Stimulated activated CD8-positive, alpha-beta memory T cell treated with anti-CD3 and anti-CD28 coated beads, Interleukin-12 subunit alpha, Interleukin-12 subunit beta, amount 100 ng/mL, for 24 hours (primary cell): Measurements from ENCODE around the gene OR51T1.
"Not testable (repeated sequence)": the region's sequence is repeated elsewhere in the genome, so short reads cannot be mapped to it uniquely, and the experiment has no call there.

ENCODE experiments used
- DNase-seq: peaks from one replicate; pipeline ENCODE4 v3.0.0-alpha.2; 2020; ENCODE audit errors: extremely low read depth

Gene OR51T1, protein sequence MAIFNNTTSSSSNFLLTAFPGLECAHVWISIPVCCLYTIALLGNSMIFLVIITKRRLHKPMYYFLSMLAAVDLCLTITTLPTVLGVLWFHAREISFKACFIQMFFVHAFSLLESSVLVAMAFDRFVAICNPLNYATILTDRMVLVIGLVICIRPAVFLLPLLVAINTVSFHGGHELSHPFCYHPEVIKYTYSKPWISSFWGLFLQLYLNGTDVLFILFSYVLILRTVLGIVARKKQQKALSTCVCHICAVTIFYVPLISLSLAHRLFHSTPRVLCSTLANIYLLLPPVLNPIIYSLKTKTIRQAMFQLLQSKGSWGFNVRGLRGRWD

DNA sequence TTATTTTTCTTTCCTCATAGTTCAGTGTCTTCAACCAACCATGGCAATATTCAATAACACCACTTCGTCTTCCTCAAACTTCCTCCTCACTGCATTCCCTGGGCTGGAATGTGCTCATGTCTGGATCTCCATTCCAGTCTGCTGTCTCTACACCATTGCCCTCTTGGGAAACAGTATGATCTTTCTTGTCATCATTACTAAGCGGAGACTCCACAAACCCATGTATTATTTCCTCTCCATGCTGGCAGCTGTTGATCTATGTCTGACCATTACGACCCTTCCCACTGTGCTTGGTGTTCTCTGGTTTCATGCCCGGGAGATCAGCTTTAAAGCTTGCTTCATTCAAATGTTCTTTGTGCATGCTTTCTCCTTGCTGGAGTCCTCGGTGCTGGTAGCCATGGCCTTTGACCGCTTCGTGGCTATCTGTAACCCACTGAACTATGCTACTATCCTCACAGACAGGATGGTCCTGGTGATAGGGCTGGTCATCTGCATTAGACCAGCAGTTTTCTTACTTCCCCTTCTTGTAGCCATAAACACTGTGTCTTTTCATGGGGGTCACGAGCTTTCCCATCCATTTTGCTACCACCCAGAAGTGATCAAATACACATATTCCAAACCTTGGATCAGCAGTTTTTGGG is at the start of gene OR51T1:
Gene OR51T1, plus strand, starts transcription at position 41 of the 641 bp plus-strand sequence. Its CDS starts 0 bp downstream, at position 41.
- DNase-seq, result no peak

DNA sequence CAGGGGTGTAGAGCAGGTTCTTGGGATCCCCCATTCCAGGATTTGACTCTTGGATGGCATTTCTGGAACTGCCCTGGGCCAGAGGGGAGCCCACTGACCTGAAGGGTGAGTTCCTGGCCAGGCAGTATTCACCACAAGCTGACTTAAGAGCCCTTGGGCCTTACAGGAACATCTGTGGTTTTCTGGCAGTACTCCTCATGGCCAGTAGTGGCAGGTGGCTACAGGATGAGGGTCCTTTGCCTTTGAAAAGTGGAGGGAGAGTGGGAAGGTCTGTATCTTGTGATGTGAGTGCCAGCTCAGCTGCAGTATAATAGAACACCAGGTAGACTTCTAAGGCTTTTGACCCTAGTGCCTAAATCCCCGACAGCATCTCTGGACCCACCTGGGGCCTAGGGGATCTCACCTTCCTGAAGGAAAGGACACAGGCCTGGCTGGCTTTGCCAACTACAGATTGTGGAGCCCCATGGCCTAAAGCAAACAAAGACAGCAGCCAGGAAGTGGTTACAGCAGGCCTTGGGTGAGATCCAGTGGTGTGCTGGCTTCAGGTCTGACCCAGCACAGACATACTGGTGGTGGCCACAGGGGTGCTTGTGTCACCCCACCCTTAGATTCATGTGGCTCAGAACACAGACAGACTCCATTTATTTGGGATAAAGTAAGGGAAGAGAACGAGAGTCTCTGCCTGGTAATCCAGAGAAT is 41.7 kb upstream of the OR51T1 start:
- DNase-seq, result no peak

DNA sequence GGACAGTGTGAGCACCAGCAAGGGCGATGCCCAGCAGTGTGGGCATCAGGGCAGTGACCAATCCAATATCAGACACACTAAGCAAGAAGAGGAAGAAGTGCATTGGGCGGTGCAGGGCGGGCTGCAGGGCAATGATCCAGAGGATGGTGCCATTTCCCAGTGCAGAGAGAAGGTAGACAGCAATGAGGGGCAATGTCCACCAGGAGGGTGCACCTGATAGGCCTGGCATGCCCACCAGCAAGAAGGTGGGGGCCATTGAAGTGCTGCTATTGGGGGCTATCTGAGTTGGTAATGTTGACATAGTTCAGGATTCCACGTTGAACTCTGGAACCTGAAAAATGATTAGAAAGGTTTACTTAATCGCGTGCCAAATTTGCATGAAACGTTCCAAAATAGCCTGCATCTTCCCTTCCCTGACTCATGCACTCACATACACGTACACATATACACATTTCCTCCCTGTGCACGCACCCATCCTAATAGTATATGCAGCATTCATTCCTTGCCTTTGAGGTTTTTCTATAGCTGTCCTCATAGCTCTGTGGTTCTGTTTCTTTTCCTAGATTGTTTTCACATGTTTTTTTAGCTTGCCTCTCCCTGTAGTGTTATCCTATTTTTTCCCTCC is 32.7 kb upstream of the OR51T1 start, which contains the start of gene OR51S1:
Gene OR51S1, minus strand, starts transcription at position 301 of the 625 bp plus-strand sequence. Its CDS starts 0 bp downstream, at position 301.
- no peak for DNase-seq

DNA sequence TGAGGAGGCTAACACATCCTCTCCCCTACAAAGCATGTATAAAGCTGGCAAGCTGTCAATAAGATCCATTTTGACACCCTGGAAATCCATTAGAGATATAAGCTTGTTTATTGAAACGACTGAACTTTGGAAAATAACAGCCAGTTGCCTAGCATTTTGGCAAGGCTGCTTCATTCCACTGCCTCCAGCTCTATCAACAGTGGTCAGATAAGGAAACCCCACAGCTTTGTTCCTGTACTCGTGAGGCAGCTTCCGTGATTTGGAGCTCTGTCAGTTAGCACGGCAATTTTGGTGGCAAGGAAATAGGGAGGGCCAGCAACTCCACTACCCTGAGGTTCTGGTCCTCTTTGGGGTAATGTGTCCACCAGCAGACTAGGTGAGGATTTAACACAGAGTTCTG is 30.7 kb upstream of the OR51T1 start:
- DNase-seq, result no peak

DNA sequence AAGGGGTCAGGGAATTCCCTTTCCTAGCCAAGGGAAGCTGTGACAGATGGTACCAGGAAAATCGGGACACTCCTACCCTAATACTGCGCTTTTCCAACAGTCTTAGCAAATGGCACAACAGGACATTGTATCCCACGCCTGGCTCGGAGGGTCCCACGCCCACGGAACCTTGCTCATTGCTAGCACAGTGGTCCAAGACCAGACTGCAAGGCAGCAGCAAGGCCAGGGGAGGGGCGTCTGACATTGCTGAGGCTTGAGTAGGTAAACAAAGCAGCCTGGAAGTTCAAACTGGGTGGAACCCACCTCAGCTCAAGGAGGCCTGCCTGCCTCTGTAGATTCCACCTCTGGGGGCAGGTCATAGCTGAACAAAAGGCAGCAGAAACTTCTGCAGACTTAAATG is 27.4 kb upstream of the OR51T1 start:
- DNase-seq, result not testable (repeated sequence)

DNA sequence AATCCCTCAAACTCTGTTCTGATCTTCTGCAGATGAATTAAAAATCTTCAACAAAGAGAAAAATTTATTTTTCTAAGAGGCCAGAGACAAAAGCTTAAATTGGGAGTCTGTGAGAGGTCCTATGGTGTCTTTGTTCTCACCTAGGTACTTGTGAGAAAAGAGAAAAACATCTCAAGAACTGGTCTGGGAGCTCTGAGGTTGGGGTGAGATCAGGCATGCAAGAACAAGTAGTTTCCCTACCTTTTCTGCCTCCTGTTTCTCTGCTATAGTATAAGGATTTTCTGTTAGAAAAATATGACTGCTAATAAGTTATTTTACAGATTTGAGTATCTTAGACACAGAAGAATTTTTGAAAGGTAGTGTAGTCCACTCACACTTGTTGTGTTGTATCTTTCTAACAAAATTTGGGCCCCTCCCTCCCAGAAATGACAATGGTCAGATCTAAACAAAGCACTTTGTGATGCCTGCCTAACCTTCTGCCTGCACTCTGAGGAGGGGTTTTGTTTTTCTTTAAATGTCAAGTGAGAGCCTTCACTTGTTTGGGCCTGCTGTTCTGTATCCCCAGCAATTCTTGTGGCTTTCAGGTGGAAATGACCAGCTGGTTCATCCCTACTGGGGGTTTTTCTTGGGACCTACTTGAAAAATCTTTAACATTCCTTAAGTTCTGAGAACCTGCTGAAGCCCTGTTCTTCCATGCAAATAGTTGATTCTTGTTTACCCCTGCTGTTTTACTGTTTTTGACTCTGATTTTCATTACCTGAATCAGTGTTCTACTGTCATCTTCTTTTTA is 19.1 kb upstream of the OR51T1 start:
- no peak for DNase-seq

DNA sequence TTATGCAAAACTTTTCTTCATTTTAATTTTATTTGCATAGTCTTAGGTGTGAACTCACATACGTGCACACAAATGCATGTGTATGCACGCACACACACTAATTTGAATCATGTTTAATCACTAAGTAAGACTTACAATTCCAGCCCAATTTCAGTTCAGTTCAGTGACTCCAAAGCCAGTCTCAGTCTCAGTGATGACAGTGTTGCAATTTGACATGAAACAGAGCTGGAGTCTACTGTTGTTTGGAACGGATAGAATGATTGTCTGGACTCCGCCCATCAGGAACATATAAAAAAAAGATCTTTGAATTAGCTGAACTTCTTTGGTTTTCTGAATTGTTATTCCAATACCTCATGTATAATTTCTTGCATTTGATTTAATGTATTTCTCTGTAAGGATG is 17.8 kb upstream of the OR51T1 start:
- no peak for DNase-seq

DNA sequence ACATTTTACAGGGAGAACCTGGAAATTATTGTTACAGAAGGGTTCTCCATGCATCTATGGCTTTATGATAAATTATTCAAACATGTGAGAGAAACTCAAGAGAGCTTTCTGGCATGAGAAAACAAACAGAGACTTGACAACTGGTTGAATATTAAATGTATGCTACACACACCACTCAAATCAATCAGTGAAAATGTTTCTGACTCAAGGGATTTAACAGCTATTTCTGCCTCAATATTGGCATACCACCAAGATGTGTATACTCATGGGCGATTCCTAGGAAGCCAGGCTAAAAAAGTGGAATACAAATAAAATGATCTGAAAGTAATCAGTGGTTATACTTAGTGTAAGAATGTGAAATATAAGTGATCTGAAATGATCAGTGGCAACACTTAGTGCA is 15.8 kb upstream of the OR51T1 start:
- DNase-seq, result no peak

DNA sequence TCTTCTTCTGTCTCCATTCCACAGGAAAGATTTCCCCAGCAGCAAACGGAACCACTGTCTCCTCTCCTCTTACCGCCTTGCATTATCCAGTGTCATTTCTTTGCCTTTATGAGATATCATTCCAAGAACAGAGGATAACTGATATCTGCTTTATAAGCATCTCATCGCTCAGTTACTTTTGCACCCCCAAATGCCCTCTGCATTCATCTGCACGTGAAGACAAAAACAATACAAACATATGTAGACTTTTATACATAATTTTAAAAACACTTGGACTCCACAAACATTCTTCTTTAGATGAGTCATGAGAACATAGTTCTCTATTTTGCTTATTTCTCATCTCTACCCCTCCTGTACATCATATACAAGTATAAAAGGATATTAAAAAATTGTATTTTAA is 512 bp upstream of the OR51T1 start:
- DNase-seq, result no peak

DNA sequence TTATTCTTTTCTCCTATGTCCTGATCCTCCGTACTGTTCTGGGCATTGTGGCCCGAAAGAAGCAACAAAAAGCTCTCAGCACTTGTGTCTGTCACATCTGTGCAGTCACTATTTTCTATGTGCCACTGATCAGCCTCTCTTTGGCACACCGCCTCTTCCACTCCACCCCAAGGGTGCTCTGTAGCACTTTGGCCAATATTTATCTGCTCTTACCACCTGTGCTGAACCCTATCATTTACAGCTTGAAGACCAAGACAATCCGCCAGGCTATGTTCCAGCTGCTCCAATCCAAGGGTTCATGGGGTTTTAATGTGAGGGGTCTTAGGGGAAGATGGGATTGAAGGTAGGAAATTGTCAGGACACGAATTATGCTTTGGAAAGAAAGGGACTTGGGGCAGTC is 843 bp downstream of the OR51T1 start:
- no peak for DNase-seq

DNA sequence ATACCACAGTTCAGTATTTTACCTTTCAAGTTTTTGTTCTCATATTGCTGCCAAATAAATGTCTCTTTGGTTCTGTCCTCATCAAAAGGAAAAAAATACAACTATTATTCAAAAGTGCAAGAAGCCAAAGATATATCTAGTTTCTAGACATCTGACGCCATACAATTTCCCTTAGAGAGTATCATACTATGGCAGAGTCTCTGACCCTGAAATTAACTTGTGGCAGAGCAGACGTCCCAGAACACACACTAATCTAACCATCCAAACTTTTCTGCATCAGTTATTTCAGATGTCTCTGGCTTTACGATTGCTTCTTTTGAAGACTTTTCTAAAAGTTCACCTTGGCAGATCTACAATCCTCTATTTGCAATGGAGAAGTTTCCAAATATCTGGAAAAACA is 2.7 kb downstream of the OR51T1 start:
- DNase-seq, result no peak

DNA sequence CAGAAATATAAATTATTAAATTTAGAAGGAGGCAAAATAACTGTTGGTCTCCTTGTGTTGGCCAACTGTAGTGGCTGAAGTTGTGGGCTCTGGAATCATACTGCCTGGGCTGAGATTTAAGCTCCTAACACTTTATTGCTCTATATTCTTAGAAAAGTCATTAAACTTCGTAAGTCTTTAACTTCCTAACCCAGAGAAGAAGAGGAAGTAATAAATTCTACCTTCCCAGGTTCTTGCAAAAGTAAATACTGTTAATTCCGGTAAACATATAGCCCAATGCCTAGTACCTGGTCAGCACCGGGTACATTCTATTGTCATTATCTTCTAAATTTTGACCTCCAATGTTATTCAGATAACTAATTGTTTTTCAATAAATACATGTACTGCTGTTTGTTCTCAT is 4.5 kb downstream of the OR51T1 start:
- no peak for DNase-seq

DNA sequence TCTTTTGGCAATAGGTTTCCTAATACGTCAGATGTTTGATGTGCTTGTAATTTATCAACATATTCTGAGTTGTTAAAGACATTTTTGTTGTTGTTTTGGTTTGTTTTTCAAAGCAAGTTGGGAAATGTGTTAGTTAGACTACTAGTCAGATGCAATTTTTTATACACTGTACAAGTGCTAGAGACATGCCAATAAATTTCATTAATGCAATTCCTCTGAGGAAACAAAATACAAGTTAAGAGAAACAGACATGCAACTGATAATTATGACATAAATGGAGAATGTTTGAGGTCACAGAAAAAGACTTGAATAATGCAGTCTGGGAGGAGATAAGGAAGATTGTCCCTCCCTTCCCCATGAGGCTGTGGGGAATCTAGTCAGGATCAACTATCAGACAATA is 5.9 kb downstream of the OR51T1 start:
- DNase-seq, result no peak

DNA sequence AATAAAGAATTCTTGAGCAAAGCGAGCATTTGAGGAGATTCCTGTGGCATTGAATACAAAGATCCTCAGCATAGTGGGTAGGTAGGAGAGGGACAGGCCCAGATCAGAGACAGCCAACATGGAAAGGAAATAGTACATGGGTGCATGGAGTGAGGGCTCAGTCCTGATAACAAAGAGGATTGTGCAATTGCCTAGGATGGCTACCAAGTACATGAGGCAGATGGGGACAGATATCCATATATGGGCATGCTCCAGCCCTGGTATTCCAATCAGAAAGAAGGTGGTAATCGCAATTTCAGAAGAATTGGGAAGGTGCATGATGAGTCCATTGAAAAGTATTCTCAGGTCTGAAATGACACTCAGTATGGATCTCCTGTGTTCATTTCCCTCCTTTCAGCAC is 8.6 kb downstream of the OR51T1 start:
- no peak for DNase-seq

DNA sequence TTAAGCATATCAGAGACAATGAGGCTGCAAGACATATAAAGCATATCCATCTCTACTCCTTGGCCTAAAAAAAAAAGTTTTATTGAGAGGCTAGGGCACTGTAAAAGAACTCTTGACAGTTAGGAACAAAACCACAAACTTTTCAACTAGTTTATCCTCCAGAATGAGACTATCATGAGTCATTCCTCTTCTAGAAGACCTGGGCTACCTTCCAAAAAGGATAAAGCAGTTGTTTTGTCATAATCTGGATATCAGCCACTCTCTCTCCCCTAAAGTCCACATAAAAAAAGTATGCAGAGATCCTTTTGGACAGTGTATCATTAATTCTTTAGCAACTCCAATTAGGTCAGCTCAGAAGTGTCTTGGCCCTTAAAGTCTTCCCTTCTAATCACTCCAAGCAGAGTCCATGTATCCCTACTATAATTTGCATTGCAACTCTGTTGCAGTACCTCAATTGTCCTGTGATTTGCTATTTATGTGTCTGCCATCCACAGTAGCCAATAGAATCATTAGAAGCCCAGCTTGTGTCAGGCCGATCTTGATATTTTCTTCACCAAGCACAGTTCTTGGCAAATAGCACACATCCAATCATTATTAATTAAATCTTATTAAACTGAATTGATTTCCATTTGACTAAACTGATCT is 10.4 kb downstream of the OR51T1 start:
- DNase-seq, result no peak

DNA sequence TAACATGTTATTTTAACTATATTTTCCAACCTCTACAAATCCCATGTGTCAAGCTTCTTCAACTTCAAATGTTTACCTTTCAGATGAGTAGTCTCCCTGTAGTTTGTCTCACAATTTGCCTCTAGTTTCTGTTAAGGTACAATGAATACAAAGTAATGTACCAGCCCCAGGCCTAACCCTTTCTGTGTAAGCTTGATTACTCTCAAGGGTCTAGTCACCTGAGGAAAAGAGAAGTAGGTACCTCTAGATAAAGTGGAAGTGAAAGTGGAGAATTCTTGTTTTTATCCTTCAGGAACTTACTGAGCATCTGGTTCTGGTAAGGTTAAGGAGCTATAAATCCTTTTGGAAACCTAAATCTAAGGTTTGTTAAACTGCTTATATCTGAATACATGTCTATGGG is 21.8 kb downstream of the OR51T1 start, which contains the start of gene OR51A7:
Gene OR51A7, plus strand, starts transcription at position 300 of the 400 bp plus-strand sequence. CDS start 3,587 bp downstream, outside the sequence.
- no peak for DNase-seq

DNA sequence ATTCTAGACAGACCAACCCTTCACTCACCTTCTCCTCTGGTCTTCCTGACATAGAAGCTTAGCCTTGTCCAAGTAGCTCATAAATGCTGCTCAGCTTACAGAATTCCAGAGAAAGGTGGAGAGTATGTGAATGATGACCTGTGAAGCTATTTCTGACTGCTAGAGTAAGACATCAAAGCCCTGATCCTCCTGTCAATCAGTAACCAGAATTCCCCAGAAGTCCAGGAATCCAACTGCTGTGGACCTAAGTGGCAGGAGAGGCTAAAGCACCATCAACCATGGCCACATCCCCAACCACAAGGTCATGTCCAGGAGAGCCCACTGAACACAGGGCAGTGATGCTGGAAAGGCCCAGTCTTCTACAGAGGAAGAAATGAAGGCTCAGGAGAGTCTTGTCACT is 34.9 kb downstream of the OR51T1 start:
- DNase-seq, result no peak

DNA sequence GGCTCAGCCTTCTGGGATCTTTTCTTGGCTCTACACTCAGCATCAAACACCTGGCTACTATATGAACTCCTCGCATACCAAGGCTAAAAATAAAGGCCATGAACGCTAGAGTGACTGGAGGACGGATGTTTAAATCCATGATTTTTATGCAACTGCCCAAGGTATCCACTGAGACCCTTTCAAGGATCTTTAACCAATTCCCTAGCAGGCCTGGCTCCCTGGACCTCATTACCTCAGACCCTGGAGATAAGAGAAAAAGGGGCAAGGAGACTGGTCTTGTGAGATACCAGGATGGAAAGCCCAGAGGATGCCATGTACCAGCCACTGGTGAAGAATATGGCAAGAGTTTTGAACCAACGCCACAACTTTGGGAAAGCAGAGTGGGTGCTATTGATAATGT is 37.5 kb downstream of the OR51T1 start, which contains the start of gene OR51G2:
Gene OR51G2, minus strand, starts transcription at position 101 of the 400 bp plus-strand sequence. CDS start 3,687 bp downstream, outside the sequence.
- no peak for DNase-seq

DNA sequence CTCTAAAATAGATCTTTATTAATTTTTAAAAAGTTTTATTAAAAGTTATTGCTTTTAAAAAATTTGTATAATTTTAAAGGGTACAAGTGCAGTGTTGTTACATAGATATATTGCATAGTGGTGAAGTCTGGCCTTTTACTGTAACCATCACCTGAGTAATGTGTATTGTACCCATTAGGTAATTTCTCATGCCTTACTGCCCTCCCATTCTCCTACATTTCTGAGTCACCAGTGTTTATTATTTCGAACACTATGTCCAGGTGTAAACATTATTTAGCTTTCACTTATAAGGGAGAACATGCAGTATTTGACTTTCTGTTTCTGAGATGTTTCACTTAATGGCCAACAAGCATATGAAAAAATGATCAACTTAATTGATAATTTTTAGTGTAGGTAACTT is 40.1 kb downstream of the OR51T1 start:
- DNase-seq, result no peak

DNA sequence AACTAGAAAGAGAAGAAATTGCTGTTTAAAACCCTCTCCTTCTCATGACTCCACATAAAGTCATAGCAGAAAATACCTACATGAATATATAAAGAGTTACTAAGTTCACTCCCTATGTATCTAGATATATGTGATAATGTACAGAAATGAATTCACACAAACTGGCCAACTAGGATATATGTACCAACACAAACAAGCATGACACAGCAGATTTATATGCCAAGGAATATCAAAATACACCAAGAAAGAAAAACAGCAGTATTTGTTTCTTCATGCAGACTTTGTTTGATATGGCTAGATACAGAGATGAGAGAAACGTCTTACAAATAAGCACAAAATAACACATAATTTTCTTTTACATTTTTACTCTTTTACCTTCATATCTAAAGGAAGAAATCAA is 40.6 kb downstream of the OR51T1 start:
- no peak for DNase-seq

DNA sequence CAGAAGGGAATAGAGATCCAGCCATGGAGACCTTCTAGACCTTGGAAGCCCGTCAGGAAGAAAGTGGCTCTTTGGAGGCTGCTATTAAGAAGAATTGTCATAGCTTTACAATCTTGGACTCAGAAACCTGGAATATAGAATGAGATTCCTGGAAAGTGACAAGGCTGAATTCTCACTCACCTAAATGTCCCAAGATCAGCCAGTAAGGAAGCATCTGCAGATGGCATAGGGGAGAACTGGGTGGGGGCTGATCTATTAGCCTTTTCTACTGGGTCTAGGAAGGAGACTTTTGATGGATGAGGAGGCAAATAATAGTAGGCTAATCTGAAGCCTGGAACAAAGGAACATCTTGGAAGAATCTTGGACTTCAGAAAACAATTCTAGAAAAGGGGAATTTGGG is 42.5 kb downstream of the OR51T1 start, which contains the start of gene OR51G1:
Gene OR51G1, minus strand, starts transcription at position 101 of the 400 bp plus-strand sequence. Its CDS starts 0 bp downstream, at position 101.
- no peak for DNase-seq
